Measurements from ENCODE around the gene CYS1.

CYS1 gene

GRCh38 chr2:10029875-10030223 is 50.4 kb downstream of the CYS1 start:
- DNase-seq (no peak), ATAC-seq (ENCODE audit: insufficient read depth, low read depth) (no peak)
- H2AFZ ChIP-seq (ENCODE audit: low read depth, low read length): no peak overlapping the region
- H3K4me3 ChIP-seq (ENCODE audit: low read depth in 1 of 2, low read length in 2 of 2): no peak overlapping the region
- no peak overlapping the region for H3K4me2 ChIP-seq (ENCODE audit: insufficient read depth, low read length)
- no peaks in the 10 kb centered on the region for H3K4me1 ChIP-seq (ENCODE audit: insufficient read depth, low read length)
- H3K9me3 ChIP-seq (ENCODE audit: insufficient read depth, low read length, severe bottlenecking): no peaks in the 10 kb centered on the region
- no peak overlapping the region for H3K27ac ChIP-seq (ENCODE audit: low read length)
- H3K27me3 ChIP-seq (ENCODE audit: insufficient read depth, low read length, poor library complexity): no peaks in the 10 kb centered on the region
- no peaks in the 10 kb centered on the region for H3K36me3 ChIP-seq (ENCODE audit: insufficient read depth, low read length)
- no peaks in the 10 kb centered on the region for H3K79me2 ChIP-seq (ENCODE audit: insufficient read depth, low read length)
- H4K20me1 ChIP-seq (ENCODE audit: insufficient read depth, low read length): no peaks in the 10 kb centered on the region
- H3K9ac ChIP-seq (ENCODE audit: low read depth, low read length): no peak overlapping the region
- TF ChIP-seq EZH2 (IDR thresholded peaks at IDR 0.05; ENCODE audit: borderline replicate concordance, low read depth, low read length, severe bottlenecking) (no peak), CTCF (IDR thresholded peaks at IDR 0.05; ENCODE audit: borderline replicate concordance, extremely low read depth, low read length, poor library complexity, severe bottlenecking) (no peak)

GRCh38 chr2:10028988-10029874 is 51.0 kb downstream of the CYS1 start:
- Histone ChIP-seq H3K27me3 (ENCODE audit: insufficient read depth, low read length, poor library complexity) (no peaks in the 10 kb centered on the region), H3K4me1 (ENCODE audit: insufficient read depth, low read length) (no peaks in the 10 kb centered on the region), H3K36me3 (ENCODE audit: insufficient read depth, low read length) (no peaks in the 10 kb centered on the region), H3K9me3 (ENCODE audit: insufficient read depth, low read length, severe bottlenecking) (no peaks in the 10 kb centered on the region), H3K4me2 (ENCODE audit: insufficient read depth, low read length) (no peak overlapping the region), H3K27ac (ENCODE audit: low read length) (no peak overlapping the region), H4K20me1 (ENCODE audit: insufficient read depth, low read length) (no peaks in the 10 kb centered on the region), H3K9ac (ENCODE audit: low read depth, low read length) (no peak overlapping the region), H3K79me2 (ENCODE audit: insufficient read depth, low read length) (no peaks in the 10 kb centered on the region), H2AFZ (ENCODE audit: low read depth, low read length) (no peak overlapping the region), H3K4me3 (ENCODE audit: low read depth in 1 of 2, low read length in 2 of 2) (no peak overlapping the region)
- DNase-seq (no peak), ATAC-seq (ENCODE audit: insufficient read depth, low read depth) (no peak)
- TF ChIP-seq CTCF (IDR thresholded peaks at IDR 0.05; ENCODE audit: borderline replicate concordance, extremely low read depth, low read length, poor library complexity, severe bottlenecking): no peak

- H3K79me2 ChIP-seq (ENCODE audit: insufficient read depth, low read length): no peaks in the 10 kb centered on the region
- H3K9me3 ChIP-seq (ENCODE audit: insufficient read depth, low read length, severe bottlenecking): no peaks in the 10 kb centered on the region
- no peak for DNase-seq
- no peaks in the 10 kb centered on the region for H3K36me3 ChIP-seq (ENCODE audit: insufficient read depth, low read length)
- no peak overlapping the region for H3K4me3 ChIP-seq (ENCODE audit: low read depth in 1 of 2, low read length in 2 of 2)
- H3K4me2 ChIP-seq (ENCODE audit: insufficient read depth, low read length): no peak overlapping the region
- H3K4me1 ChIP-seq (ENCODE audit: insufficient read depth, low read length): no peaks in the 10 kb centered on the region
- no peak for TF ChIP-seq EZH2 (IDR thresholded peaks at IDR 0.05; ENCODE audit: borderline replicate concordance, low read depth, low read length, severe bottlenecking)
- no peak for TF ChIP-seq CTCF (IDR thresholded peaks at IDR 0.05; ENCODE audit: borderline replicate concordance, extremely low read depth, low read length, poor library complexity, severe bottlenecking)
- H3K27ac ChIP-seq (ENCODE audit: low read length): no peak overlapping the region
- H3K9ac ChIP-seq (ENCODE audit: low read depth, low read length): no peak overlapping the region
- H3K27me3 ChIP-seq (ENCODE audit: insufficient read depth, low read length, poor library complexity): no peaks in the 10 kb centered on the region
- no peaks in the 10 kb centered on the region for H4K20me1 ChIP-seq (ENCODE audit: insufficient read depth, low read length)
- H2AFZ ChIP-seq (ENCODE audit: low read depth, low read length): no peak overlapping the region
- ATAC-seq (ENCODE audit: insufficient read depth, low read depth): no peak
Observed at GRCh38 chr2:10028407-10028987, 51.7 kb downstream of the CYS1 start.

All from DND-41 (cell line).